Measurements from ENCODE around the gene CDH3.

DNA sequence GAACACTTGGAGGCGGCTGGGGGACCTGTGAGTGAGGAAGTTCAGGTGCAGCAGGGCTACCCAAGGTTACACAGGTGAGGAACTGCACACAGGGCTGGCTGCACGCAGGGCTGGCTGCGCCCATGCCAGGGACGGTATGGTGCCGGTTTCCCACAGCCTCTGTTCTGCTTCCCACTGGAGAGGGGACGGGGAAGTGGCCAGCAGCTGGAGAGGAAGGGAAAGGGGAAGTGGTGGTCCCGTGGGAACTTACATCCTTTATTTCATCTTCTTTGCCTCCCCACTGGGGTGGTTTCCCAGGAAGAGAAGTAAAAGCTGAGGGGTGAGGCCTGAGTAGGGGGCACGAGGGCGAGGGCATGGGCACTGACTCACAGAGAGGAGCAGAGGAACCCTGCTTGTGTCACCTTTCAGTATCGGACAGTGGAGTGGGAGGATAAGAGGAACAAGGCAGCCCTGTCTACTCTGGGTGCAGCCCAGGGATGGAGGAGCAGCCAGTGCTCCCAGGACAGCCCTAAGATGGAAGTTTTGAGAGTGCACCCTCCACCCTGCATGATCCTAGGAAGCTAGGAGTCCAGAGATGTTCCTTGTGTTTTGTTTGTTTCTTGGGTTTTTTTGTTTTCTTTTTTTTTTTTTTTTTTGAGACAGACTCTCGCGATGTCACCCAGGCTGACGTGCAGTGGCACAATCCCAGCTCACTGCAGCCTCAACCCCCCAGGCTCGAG lies 66.5 kb downstream of the CDH3 start:
- no peak for TF ChIP-seq HDAC2 (IDR thresholded peaks at IDR 0.05)
- TF ChIP-seq, protein P1, sequence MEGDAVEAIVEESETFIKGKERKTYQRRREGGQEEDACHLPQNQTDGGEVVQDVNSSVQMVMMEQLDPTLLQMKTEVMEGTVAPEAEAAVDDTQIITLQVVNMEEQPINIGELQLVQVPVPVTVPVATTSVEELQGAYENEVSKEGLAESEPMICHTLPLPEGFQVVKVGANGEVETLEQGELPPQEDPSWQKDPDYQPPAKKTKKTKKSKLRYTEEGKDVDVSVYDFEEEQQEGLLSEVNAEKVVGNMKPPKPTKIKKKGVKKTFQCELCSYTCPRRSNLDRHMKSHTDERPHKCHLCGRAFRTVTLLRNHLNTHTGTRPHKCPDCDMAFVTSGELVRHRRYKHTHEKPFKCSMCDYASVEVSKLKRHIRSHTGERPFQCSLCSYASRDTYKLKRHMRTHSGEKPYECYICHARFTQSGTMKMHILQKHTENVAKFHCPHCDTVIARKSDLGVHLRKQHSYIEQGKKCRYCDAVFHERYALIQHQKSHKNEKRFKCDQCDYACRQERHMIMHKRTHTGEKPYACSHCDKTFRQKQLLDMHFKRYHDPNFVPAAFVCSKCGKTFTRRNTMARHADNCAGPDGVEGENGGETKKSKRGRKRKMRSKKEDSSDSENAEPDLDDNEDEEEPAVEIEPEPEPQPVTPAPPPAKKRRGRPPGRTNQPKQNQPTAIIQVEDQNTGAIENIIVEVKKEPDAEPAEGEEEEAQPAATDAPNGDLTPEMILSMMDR (IDR thresholded peaks at IDR 0.05 in 2 of 3, conservative IDR thresholded peaks at IDR 0.05 in 1 of 3; ENCODE audit: control insufficient read depth in 2 of 3, extremely low read depth in 1 of 3, insufficient read depth in 1 of 3, low read depth in 3 of 3, low read length in 3 of 3) = no peak
- no peak for TF ChIP-seq TARDBP (IDR thresholded peaks at IDR 0.05; ENCODE audit: borderline replicate concordance)
- no peak for TF ChIP-seq BRCA1 (IDR thresholded peaks at IDR 0.05; ENCODE audit: low read depth, low read length)
- no peak for TF ChIP-seq GABPA (IDR thresholded peaks at IDR 0.05; ENCODE audit: low read depth)
- no peak for TF ChIP-seq POLR2A (IDR thresholded peaks at IDR 0.05; ENCODE audit: low read depth, low read length)
- TF ChIP-seq, protein P2, sequence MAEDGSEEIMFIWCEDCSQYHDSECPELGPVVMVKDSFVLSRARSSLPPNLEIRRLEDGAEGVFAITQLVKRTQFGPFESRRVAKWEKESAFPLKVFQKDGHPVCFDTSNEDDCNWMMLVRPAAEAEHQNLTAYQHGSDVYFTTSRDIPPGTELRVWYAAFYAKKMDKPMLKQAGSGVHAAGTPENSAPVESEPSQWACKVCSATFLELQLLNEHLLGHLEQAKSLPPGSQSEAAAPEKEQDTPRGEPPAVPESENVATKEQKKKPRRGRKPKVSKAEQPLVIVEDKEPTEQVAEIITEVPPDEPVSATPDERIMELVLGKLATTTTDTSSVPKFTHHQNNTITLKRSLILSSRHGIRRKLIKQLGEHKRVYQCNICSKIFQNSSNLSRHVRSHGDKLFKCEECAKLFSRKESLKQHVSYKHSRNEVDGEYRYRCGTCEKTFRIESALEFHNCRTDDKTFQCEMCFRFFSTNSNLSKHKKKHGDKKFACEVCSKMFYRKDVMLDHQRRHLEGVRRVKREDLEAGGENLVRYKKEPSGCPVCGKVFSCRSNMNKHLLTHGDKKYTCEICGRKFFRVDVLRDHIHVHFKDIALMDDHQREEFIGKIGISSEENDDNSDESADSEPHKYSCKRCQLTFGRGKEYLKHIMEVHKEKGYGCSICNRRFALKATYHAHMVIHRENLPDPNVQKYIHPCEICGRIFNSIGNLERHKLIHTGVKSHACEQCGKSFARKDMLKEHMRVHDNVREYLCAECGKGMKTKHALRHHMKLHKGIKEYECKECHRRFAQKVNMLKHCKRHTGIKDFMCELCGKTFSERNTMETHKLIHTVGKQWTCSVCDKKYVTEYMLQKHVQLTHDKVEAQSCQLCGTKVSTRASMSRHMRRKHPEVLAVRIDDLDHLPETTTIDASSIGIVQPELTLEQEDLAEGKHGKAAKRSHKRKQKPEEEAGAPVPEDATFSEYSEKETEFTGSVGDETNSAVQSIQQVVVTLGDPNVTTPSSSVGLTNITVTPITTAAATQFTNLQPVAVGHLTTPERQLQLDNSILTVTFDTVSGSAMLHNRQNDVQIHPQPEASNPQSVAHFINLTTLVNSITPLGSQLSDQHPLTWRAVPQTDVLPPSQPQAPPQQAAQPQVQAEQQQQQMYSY (CRISPR knock-in tag; IDR thresholded peaks at IDR 0.05) = no peak
- TF ChIP-seq, protein P3, sequence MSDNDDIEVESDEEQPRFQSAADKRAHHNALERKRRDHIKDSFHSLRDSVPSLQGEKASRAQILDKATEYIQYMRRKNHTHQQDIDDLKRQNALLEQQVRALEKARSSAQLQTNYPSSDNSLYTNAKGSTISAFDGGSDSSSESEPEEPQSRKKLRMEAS (IDR thresholded peaks at IDR 0.05; ENCODE audit: low read depth, low read length) = no peak
- TF ChIP-seq, protein P4, sequence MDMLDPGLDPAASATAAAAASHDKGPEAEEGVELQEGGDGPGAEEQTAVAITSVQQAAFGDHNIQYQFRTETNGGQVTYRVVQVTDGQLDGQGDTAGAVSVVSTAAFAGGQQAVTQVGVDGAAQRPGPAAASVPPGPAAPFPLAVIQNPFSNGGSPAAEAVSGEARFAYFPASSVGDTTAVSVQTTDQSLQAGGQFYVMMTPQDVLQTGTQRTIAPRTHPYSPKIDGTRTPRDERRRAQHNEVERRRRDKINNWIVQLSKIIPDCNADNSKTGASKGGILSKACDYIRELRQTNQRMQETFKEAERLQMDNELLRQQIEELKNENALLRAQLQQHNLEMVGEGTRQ (IDR thresholded peaks at IDR 0.05; ENCODE audit: borderline replicate concordance, low read depth, low read length) = no peak
- no peak for TF ChIP-seq FOXM1 (IDR thresholded peaks at IDR 0.05; ENCODE audit: low read depth, low read length)
